ENCODE results near the gene WDR74.

DNA sequence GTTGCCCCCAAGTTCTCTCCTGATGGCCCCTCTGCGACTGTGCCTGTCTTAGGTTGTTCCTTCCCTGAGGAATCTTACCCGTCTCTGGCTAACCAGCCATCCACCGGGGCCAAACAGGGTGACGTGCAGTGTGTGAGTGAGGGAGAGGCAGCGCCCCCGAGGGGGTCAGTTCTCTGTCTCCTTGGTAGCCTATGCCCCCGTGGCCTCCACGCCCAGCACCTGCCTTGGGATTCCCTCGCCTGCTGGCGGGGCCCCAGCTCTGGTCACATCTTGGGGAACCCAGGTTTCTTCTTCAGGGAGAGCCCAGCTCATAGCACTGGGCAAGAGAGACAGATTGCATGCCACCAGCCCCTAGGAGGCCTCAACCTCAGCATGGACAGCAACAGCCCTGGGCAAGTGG lies 39.9 kb downstream of the WDR74 start:
- TF ChIP-seq, protein P1, sequence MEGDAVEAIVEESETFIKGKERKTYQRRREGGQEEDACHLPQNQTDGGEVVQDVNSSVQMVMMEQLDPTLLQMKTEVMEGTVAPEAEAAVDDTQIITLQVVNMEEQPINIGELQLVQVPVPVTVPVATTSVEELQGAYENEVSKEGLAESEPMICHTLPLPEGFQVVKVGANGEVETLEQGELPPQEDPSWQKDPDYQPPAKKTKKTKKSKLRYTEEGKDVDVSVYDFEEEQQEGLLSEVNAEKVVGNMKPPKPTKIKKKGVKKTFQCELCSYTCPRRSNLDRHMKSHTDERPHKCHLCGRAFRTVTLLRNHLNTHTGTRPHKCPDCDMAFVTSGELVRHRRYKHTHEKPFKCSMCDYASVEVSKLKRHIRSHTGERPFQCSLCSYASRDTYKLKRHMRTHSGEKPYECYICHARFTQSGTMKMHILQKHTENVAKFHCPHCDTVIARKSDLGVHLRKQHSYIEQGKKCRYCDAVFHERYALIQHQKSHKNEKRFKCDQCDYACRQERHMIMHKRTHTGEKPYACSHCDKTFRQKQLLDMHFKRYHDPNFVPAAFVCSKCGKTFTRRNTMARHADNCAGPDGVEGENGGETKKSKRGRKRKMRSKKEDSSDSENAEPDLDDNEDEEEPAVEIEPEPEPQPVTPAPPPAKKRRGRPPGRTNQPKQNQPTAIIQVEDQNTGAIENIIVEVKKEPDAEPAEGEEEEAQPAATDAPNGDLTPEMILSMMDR (IDR thresholded peaks at IDR 0.05) = no peak
- TF ChIP-seq EZH2 (IDR thresholded peaks at IDR 0.05; ENCODE audit: borderline replicate concordance, insufficient read depth, low read depth, low read length, poor library complexity, severe bottlenecking) = no peak
